ENCODE data around the gene NPFFR1. TPM values are rescaled to one million over a fixed set of nuclear protein-coding genes. Genes with fewer than 3 reads are reported as not detected.

The NPFFR1 gene
- total and polyA plus RNA-seq, 2 experiments from 2014 or later: 0.03 to 0.05 TPM

DNA sequence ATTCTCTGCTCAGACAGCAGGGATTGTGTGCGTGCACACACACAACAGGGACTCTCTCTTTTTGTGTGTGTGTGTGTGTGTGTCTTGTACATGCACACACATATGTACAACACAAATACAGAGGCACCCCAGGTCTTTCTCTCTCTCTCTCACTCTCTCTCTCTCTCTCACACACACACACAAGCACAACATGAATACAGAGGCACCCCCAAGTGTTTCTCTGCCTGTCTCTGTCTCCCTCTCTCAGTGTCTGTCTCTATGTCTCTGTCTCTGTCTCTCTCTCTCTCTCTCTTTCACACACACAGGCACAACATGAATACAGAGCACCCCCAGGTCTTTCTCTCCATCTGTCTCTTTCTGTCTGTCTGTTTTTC is 746 bp downstream of the NPFFR1 start (continued):
- no peak for TF ChIP-seq ZNF331 (CRISPR knock-in tag; IDR thresholded peaks at IDR 0.05; ENCODE audit: low read depth)

- H3F3A ChIP-seq (replicated peaks; ENCODE audit: low read depth): no peaks in the 10 kb centered on the region; the same call in 1 of the 2 replicates
- H3K4me1 Mint-ChIP-seq: no peaks in the 10 kb centered on the region; the same call in 2 of the 3 replicates
- H3K4me1 ChIP-seq (ENCODE audit: insufficient read depth): no peaks in the 10 kb centered on the region; the same call in 1 of the 2 replicates
- H3K4me3 Mint-ChIP-seq: no peak overlapping the region
- H3K27ac Mint-ChIP-seq: no peak overlapping the region
- no peaks in the 10 kb centered on the region for H3K9me3 Mint-ChIP-seq
- no peak overlapping the region for H3K4me3 ChIP-seq
- no peaks in the 10 kb centered on the region for H3K36me3 Mint-ChIP-seq (ENCODE audit: low read depth)
- H3K27me3 Mint-ChIP-seq (ENCODE audit: insufficient read depth, low read depth, poor library complexity): peaks cover 21% of the 10 kb centered on the region
- no peaks in the 10 kb centered on the region for H3K9me2 ChIP-seq (ENCODE audit: insufficient read depth)
- DNase-seq (ENCODE audit: low spot score) (no peak), ATAC-seq (no peak)
- H3K27me3 ChIP-seq (ENCODE audit: insufficient read depth): peaks cover 47% of the 10 kb centered on the region
- no peaks in the 10 kb centered on the region for H3K36me3 ChIP-seq (ENCODE audit: insufficient read depth)
- H3K4me2 ChIP-seq: no peak overlapping the region
- no peak overlapping the region for H2AFZ ChIP-seq
- no peaks in the 10 kb centered on the region for H3K79me2 ChIP-seq (replicated peaks; ENCODE audit: insufficient read depth)
- TF ChIP-seq, protein P1, sequence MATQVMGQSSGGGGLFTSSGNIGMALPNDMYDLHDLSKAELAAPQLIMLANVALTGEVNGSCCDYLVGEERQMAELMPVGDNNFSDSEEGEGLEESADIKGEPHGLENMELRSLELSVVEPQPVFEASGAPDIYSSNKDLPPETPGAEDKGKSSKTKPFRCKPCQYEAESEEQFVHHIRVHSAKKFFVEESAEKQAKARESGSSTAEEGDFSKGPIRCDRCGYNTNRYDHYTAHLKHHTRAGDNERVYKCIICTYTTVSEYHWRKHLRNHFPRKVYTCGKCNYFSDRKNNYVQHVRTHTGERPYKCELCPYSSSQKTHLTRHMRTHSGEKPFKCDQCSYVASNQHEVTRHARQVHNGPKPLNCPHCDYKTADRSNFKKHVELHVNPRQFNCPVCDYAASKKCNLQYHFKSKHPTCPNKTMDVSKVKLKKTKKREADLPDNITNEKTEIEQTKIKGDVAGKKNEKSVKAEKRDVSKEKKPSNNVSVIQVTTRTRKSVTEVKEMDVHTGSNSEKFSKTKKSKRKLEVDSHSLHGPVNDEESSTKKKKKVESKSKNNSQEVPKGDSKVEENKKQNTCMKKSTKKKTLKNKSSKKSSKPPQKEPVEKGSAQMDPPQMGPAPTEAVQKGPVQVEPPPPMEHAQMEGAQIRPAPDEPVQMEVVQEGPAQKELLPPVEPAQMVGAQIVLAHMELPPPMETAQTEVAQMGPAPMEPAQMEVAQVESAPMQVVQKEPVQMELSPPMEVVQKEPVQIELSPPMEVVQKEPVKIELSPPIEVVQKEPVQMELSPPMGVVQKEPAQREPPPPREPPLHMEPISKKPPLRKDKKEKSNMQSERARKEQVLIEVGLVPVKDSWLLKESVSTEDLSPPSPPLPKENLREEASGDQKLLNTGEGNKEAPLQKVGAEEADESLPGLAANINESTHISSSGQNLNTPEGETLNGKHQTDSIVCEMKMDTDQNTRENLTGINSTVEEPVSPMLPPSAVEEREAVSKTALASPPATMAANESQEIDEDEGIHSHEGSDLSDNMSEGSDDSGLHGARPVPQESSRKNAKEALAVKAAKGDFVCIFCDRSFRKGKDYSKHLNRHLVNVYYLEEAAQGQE (IDR thresholded peaks at IDR 0.05; ENCODE audit: unreplicated experiment): no peak
- TF ChIP-seq POLR2AphosphoS5 (IDR thresholded peaks at IDR 0.05; ENCODE audit: low read depth) (no peak), EZH2phosphoT487 (IDR thresholded peaks at IDR 0.05; ENCODE audit: unreplicated experiment) (no peak), STAT1 (IDR thresholded peaks at IDR 0.05; ENCODE audit: unreplicated experiment) (no peak), JUNB (IDR thresholded peaks at IDR 0.05; ENCODE audit: unreplicated experiment) (no peak), ZNF114 (CRISPR knock-in tag; IDR thresholded peaks at IDR 0.05) (no peak), NANOG (IDR thresholded peaks at IDR 0.05; ENCODE audit: borderline replicate concordance) (no peak), EZH2 (IDR thresholded peaks at IDR 0.05; ENCODE audit: low read depth, unreplicated experiment) (no peak), CREB1 (CRISPR knock-in tag; IDR thresholded peaks at IDR 0.05; ENCODE audit: low read depth) (no peak), ETS1 (IDR thresholded peaks at IDR 0.05) (no peak), ZNF331 (CRISPR knock-in tag; IDR thresholded peaks at IDR 0.05; ENCODE audit: low read depth) (no peak)
- TF ChIP-seq, protein P2, sequence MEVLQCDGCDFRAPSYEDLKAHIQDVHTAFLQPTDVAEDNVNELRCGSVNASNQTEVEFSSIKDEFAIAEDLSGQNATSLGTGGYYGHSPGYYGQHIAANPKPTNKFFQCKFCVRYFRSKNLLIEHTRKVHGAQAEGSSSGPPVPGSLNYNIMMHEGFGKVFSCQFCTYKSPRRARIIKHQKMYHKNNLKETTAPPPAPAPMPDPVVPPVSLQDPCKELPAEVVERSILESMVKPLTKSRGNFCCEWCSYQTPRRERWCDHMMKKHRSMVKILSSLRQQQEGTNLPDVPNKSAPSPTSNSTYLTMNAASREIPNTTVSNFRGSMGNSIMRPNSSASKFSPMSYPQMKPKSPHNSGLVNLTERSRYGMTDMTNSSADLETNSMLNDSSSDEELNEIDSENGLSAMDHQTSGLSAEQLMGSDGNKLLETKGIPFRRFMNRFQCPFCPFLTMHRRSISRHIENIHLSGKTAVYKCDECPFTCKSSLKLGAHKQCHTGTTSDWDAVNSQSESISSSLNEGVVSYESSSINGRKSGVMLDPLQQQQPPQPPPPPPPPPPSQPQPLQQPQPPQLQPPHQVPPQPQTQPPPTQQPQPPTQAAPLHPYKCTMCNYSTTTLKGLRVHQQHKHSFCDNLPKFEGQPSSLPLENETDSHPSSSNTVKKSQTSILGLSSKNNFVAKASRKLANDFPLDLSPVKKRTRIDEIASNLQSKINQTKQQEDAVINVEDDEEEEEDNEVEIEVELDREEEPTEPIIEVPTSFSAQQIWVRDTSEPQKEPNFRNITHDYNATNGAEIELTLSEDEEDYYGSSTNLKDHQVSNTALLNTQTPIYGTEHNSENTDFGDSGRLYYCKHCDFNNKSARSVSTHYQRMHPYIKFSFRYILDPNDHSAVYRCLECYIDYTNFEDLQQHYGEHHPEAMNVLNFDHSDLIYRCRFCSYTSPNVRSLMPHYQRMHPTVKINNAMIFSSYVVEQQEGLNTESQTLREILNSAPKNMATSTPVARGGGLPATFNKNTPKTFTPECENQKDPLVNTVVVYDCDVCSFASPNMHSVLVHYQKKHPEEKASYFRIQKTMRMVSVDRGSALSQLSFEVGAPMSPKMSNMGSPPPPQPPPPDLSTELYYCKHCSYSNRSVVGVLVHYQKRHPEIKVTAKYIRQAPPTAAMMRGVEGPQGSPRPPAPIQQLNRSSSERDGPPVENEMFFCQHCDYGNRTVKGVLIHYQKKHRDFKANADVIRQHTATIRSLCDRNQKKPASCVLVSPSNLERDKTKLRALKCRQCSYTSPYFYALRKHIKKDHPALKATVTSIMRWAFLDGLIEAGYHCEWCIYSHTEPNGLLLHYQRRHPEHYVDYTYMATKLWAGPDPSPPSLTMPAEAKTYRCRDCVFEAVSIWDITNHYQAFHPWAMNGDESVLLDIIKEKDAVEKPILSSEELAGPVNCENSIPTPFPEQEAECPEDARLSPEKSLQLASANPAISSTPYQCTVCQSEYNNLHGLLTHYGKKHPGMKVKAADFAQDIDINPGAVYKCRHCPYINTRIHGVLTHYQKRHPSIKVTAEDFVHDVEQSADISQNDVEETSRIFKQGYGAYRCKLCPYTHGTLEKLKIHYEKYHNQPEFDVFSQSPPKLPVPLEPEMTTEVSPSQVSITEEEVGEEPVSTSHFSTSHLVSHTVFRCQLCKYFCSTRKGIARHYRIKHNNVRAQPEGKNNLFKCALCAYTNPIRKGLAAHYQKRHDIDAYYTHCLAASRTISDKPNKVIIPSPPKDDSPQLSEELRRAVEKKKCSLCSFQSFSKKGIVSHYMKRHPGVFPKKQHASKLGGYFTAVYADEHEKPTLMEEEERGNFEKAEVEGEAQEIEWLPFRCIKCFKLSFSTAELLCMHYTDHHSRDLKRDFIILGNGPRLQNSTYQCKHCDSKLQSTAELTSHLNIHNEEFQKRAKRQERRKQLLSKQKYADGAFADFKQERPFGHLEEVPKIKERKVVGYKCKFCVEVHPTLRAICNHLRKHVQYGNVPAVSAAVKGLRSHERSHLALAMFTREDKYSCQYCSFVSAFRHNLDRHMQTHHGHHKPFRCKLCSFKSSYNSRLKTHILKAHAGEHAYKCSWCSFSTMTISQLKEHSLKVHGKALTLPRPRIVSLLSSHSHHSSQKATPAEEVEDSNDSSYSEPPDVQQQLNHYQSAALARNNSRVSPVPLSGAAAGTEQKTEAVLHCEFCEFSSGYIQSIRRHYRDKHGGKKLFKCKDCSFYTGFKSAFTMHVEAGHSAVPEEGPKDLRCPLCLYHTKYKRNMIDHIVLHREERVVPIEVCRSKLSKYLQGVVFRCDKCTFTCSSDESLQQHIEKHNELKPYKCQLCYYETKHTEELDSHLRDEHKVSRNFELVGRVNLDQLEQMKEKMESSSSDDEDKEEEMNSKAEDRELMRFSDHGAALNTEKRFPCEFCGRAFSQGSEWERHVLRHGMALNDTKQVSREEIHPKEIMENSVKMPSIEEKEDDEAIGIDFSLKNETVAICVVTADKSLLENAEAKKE (CRISPR knock-in tag; IDR thresholded peaks at IDR 0.05): no peak
- TF ChIP-seq, protein P3, sequence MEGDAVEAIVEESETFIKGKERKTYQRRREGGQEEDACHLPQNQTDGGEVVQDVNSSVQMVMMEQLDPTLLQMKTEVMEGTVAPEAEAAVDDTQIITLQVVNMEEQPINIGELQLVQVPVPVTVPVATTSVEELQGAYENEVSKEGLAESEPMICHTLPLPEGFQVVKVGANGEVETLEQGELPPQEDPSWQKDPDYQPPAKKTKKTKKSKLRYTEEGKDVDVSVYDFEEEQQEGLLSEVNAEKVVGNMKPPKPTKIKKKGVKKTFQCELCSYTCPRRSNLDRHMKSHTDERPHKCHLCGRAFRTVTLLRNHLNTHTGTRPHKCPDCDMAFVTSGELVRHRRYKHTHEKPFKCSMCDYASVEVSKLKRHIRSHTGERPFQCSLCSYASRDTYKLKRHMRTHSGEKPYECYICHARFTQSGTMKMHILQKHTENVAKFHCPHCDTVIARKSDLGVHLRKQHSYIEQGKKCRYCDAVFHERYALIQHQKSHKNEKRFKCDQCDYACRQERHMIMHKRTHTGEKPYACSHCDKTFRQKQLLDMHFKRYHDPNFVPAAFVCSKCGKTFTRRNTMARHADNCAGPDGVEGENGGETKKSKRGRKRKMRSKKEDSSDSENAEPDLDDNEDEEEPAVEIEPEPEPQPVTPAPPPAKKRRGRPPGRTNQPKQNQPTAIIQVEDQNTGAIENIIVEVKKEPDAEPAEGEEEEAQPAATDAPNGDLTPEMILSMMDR (conservative IDR thresholded peaks at IDR 0.05; ENCODE audit: low read depth in 2 of 2): no peak
- H3K27ac ChIP-seq (ENCODE audit: low read depth): no peak overlapping the region
- H4K20me1 ChIP-seq (replicated peaks; ENCODE audit: insufficient read depth): peaks cover 5% of the 10 kb centered on the region; the same call in 1 of the 2 replicates
Measured at GRCh38 chr10:70281609-70282008, 2.2 kb downstream of the NPFFR1 start.
